ENCODE results near the gene SLC46A2. TPM values are rescaled to one million over a fixed set of nuclear protein-coding genes. Genes with fewer than 3 reads are reported as not detected.

The SLC46A2 gene
- total RNA-seq, 1 donor from 2014 or later, result not detected

GRCh38 chr9:112861638-112862555, 28.8 kb downstream of the SLC46A2 start:
- DNase-seq, result no peak
- H3K27ac Mint-ChIP-seq (ENCODE audit: unreplicated experiment), result no peak overlapping the region
- no peak overlapping the region for H3K4me3 Mint-ChIP-seq (ENCODE audit: unreplicated experiment)
- H3K27me3 Mint-ChIP-seq (ENCODE audit: unreplicated experiment), result peaks cover 2% of the 10 kb centered on the region
- H3K4me1 Mint-ChIP-seq (ENCODE audit: low read depth, unreplicated experiment), result peaks cover 8% of the 10 kb centered on the region
- H3K9me3 Mint-ChIP-seq (ENCODE audit: unreplicated experiment), result peaks cover 6% of the 10 kb centered on the region
- TF ChIP-seq CTCF (IDR thresholded peaks at IDR 0.05; ENCODE audit: partially characterized antibody, unreplicated experiment), result no peak
- no peaks in the 10 kb centered on the region for H3K36me3 Mint-ChIP-seq (ENCODE audit: unreplicated experiment)

- peaks cover 2% of the 10 kb centered on the region for H3K27me3 Mint-ChIP-seq (ENCODE audit: unreplicated experiment)
These were observed 29.5 kb downstream of the SLC46A2 start for GRCh38 chr9:112861155-112861554.

GRCh38 chr9:112860451-112860850, 30.2 kb downstream of the SLC46A2 start:
- no peak overlapping the region for H3K27ac Mint-ChIP-seq (ENCODE audit: unreplicated experiment)
- no peak for DNase-seq

More at GRCh38 chr9:112861155-112861554, 29.5 kb downstream of the SLC46A2 start:
- Mint-ChIP-seq H3K4me1 (ENCODE audit: low read depth, unreplicated experiment) (peaks cover 11% of the 10 kb centered on the region), H3K9me3 (ENCODE audit: unreplicated experiment) (peaks cover 9% of the 10 kb centered on the region), H3K36me3 (ENCODE audit: unreplicated experiment) (no peaks in the 10 kb centered on the region), H3K27ac (ENCODE audit: unreplicated experiment) (no peak overlapping the region), H3K4me3 (ENCODE audit: unreplicated experiment) (no peak overlapping the region)
- no peak for TF ChIP-seq CTCF (IDR thresholded peaks at IDR 0.05; ENCODE audit: partially characterized antibody, unreplicated experiment)
- DNase-seq, result no peak

GRCh38 chr9:112858625-112859147, 32.0 kb downstream of the SLC46A2 start:
- H3K27ac Mint-ChIP-seq (ENCODE audit: unreplicated experiment), result no peak overlapping the region
- peaks cover 4% of the 10 kb centered on the region for H3K27me3 Mint-ChIP-seq (ENCODE audit: unreplicated experiment)
- H3K4me3 Mint-ChIP-seq (ENCODE audit: unreplicated experiment), result no peak overlapping the region
- TF ChIP-seq CTCF (IDR thresholded peaks at IDR 0.05; ENCODE audit: partially characterized antibody, unreplicated experiment), result no peak
- H3K9me3 Mint-ChIP-seq (ENCODE audit: unreplicated experiment), result peaks cover 11% of the 10 kb centered on the region
- DNase-seq, result no peak
- no peaks in the 10 kb centered on the region for H3K36me3 Mint-ChIP-seq (ENCODE audit: unreplicated experiment)
- peaks cover 21% of the 10 kb centered on the region for H3K4me1 Mint-ChIP-seq (ENCODE audit: low read depth, unreplicated experiment)

More at GRCh38 chr9:112860451-112860850, 30.2 kb downstream of the SLC46A2 start:
- Mint-ChIP-seq H3K4me1 (ENCODE audit: low read depth, unreplicated experiment) (peaks cover 13% of the 10 kb centered on the region), H3K9me3 (ENCODE audit: unreplicated experiment) (peaks cover 9% of the 10 kb centered on the region), H3K4me3 (ENCODE audit: unreplicated experiment) (no peak overlapping the region), H3K27me3 (ENCODE audit: unreplicated experiment) (peaks cover 2% of the 10 kb centered on the region), H3K36me3 (ENCODE audit: unreplicated experiment) (no peaks in the 10 kb centered on the region)
- no peak for TF ChIP-seq CTCF (IDR thresholded peaks at IDR 0.05; ENCODE audit: partially characterized antibody, unreplicated experiment)

- no peak for TF ChIP-seq CTCF (IDR thresholded peaks at IDR 0.05; ENCODE audit: partially characterized antibody, unreplicated experiment)
- no peak overlapping the region for H3K27ac Mint-ChIP-seq (ENCODE audit: unreplicated experiment)
These were observed 32.7 kb downstream of the SLC46A2 start for GRCh38 chr9:112858005-112858404.

More at GRCh38 chr9:112858005-112858404, 32.7 kb downstream of the SLC46A2 start:
- H3K36me3 Mint-ChIP-seq (ENCODE audit: unreplicated experiment), result no peaks in the 10 kb centered on the region
- H3K27me3 Mint-ChIP-seq (ENCODE audit: unreplicated experiment), result peaks cover 6% of the 10 kb centered on the region
- H3K9me3 Mint-ChIP-seq (ENCODE audit: unreplicated experiment), result peaks cover 14% of the 10 kb centered on the region
- H3K4me1 Mint-ChIP-seq (ENCODE audit: low read depth, unreplicated experiment), result peaks cover 26% of the 10 kb centered on the region
- no peak overlapping the region for H3K4me3 Mint-ChIP-seq (ENCODE audit: unreplicated experiment)
- no peak for DNase-seq

Data from glutamatergic neuron (in vitro differentiated cells).